SK-N-SH (cell line): ENCODE measurements around the gene TMTC2. TPM values are rescaled to one million over a fixed set of nuclear protein-coding genes. Genes with fewer than 3 reads are reported as not detected.

Experiments used
- CTCF ChIA-PET: fragments of 300-600, 350-600 bp; formaldehyde crosslinking; extraction: SDS; loops from one replicate; lab custom pipeline; 2021; lab: Yijun Ruan, JAX
- POLR2A ChIA-PET: fragments of 350-600 bp; sonication (Branson Sonifier 250); formaldehyde crosslinking; extraction: SDS; loops from one replicate; lab custom pipeline; 2020; ENCODE audit warnings: antibody characterized with exemption, inconsistent platforms; lab: Yijun Ruan, JAX
- DNase-seq: peaks from one replicate; pipeline ENCODE4 v3.0.0; 2012
- H2AFZ ChIP-seq: fragments of 200-600 bp; sonication (generic); 2 replicates; pipeline ENCODE4 v1.8.1; 2016; ENCODE audit warnings: antibody characterized with exemption, mild to moderate bottlenecking, low read depth
- H3F3A ChIP-seq: fragments of 200-600 bp; sonication (generic); replicated peaks from 2 replicates; pipeline ENCODE3; 2016; ENCODE audit warnings: antibody characterized with exemption, mild to moderate bottlenecking; ENCODE audit not compliant: insufficient read depth
- H3K27ac ChIP-seq, 2 experiments: fragments of 200-500 bp in 1 of 2; fragments of 200-600 bp in 1 of 2; sonication (Bioruptor generic) in 1 of 2; sonication (generic), shearing (Covaris generic) in 1 of 2; 2 replicates each; pipeline versions ENCODE4 v1.5.1 to v1.6.1; 2014 to 2016; ENCODE audit warnings: low read depth in 2 of 2, inconsistent platforms in 1 of 2, low read length in 1 of 2, mild to moderate bottlenecking in 1 of 2, mixed read lengths in 1 of 2
- H3K27me3 ChIP-seq: fragments of 200-600 bp; sonication (generic), shearing (Covaris generic); 2 replicates; pipeline ENCODE4 v1.6.1; 2016; ENCODE audit warnings: mixed run types; ENCODE audit not compliant: insufficient read depth
- H3K36me3 ChIP-seq, 2 experiments: fragments of 200-500 bp in 1 of 2; fragments of 200-600 bp in 1 of 2; sonication (Bioruptor generic) in 1 of 2; sonication (generic) in 1 of 2; replicated peaks in 1 of 2; 2 replicates each; pipeline versions ENCODE3 to v1.5.1; 2014 to 2016; ENCODE audit warnings: low read length in 1 of 2, mild to moderate bottlenecking in 1 of 2; ENCODE audit not compliant: insufficient read depth in 2 of 2, control insufficient read depth in 1 of 2
- H3K4me1 ChIP-seq, 2 experiments: fragments of 200-500 bp in 1 of 2; fragments of 200-600 bp in 1 of 2; sonication (Bioruptor generic) in 1 of 2; sonication (generic), shearing (Covaris generic) in 1 of 2; 2 replicates each; pipeline versions ENCODE4 v1.5.1 to v1.6.1; 2014 to 2016; ENCODE audit warnings: low read depth in 1 of 2, low read length in 1 of 2, mixed run types in 1 of 2; ENCODE audit not compliant: insufficient read depth in 2 of 2, control insufficient read depth in 1 of 2
- H3K4me2 ChIP-seq: fragments of 200-600 bp; sonication (generic), shearing (Covaris generic); 2 replicates; pipeline ENCODE4 v1.6.1; 2017; ENCODE audit warnings: mixed run types
- H3K4me3 ChIP-seq, 2 experiments: fragments of 200-500 bp in 1 of 2; fragments of 200-600 bp in 1 of 2; sonication (Bioruptor generic) in 1 of 2; sonication (generic), shearing (Covaris generic) in 1 of 2; 2 replicates each; pipeline versions ENCODE4 v1.5.1 to v1.8.1; 2014 to 2016; ENCODE audit warnings: low read depth in 2 of 2, inconsistent platforms in 1 of 2, low read length in 1 of 2, mild to moderate bottlenecking in 1 of 2, mixed read lengths in 1 of 2, moderate library complexity in 1 of 2
- H3K79me2 ChIP-seq: fragments of 200-600 bp; sonication (generic); 2 replicates; pipeline ENCODE4 v1.8.1; 2017; ENCODE audit warnings: mild to moderate bottlenecking; ENCODE audit not compliant: insufficient read depth
- H3K9ac ChIP-seq: fragments of 200-600 bp; sonication (generic); 2 replicates; pipeline ENCODE4 v1.6.1; 2017; ENCODE audit warnings: mixed run types
- H3K9me2 ChIP-seq: fragments of 200-600 bp; sonication (generic); 2 replicates; pipeline ENCODE4 v1.6.1; 2017; ENCODE audit warnings: mixed run types
- H3K9me3 ChIP-seq: fragments of 200-600 bp; sonication (generic); 2 replicates; pipeline ENCODE4 v1.6.1; 2017; ENCODE audit warnings: mixed run types, mild to moderate bottlenecking, moderate library complexity
- H4K20me1 ChIP-seq: fragments of 200-600 bp; sonication (generic); 2 replicates; pipeline ENCODE4 v1.6.1; 2017; ENCODE audit warnings: mild to moderate bottlenecking, mixed run types; ENCODE audit not compliant: insufficient read depth
- ELF1 ChIP-seq: IDR thresholded peaks from 2 replicates; pipeline ENCODE4 v1.4.0; 2012
- EP300 ChIP-seq, 2 experiments: IDR thresholded peaks; 2 replicates each; pipeline versions ENCODE4 v1.4.0 to v1.6.1; 2012; ENCODE audit warnings: borderline replicate concordance in 1 of 2, low read depth in 1 of 2, low read length in 1 of 2
- EZH2phosphoT487 ChIP-seq: fragments of 200-600 bp; sonication (generic); IDR thresholded peaks from 2 replicates; pipeline ENCODE4 v1.6.1; 2017; ENCODE audit warnings: low read depth, mixed run types, mild to moderate bottlenecking, antibody characterized with exemption, moderate library complexity, borderline replicate concordance
- FOSL2 ChIP-seq: IDR thresholded peaks from 2 replicates; pipeline ENCODE4 v1.4.0; 2012; ENCODE audit warnings: low read depth, mild to moderate bottlenecking, moderate library complexity, borderline replicate concordance
- FOXJ3 ChIP-seq: sonication (generic); formaldehyde crosslinking; IDR thresholded peaks from 2 replicates; pipeline ENCODE4 v1.5.1; 2020; ENCODE audit warnings: mild to moderate bottlenecking, missing genetic modification reagents
- FOXM1 ChIP-seq: IDR thresholded peaks from 2 replicates; pipeline ENCODE4 v1.4.0; 2012; ENCODE audit warnings: low read depth, mild to moderate bottlenecking
- GABPA ChIP-seq: IDR thresholded peaks from 2 replicates; pipeline ENCODE4 v1.4.0; 2012; ENCODE audit warnings: low read depth, mild to moderate bottlenecking
- GATA2 ChIP-seq: sonication (generic); formaldehyde crosslinking; IDR thresholded peaks from 2 replicates; pipeline ENCODE4 v1.5.0; 2020; ENCODE audit warnings: mild to moderate bottlenecking, missing genetic modification reagents
- JUND ChIP-seq: IDR thresholded peaks from 2 replicates; pipeline ENCODE4 v1.4.0; 2012
- NFIC ChIP-seq: IDR thresholded peaks from 2 replicates; pipeline ENCODE4 v1.4.0; 2012; ENCODE audit warnings: borderline replicate concordance
- NRF1 ChIP-seq: IDR thresholded peaks from 2 replicates; pipeline ENCODE4 v1.6.1; 2012; ENCODE audit warnings: low read depth, mild to moderate bottlenecking, low read length
- RAD21 ChIP-seq: IDR thresholded peaks from 2 replicates; pipeline ENCODE4 v1.6.1; 2012; ENCODE audit warnings: mild to moderate bottlenecking, low read length
- RCOR1 ChIP-seq: fragments of 150-350 bp; IDR thresholded peaks from 2 replicates; pipeline ENCODE4 v1.6.1; 2017; ENCODE audit warnings: antibody characterized with exemption, low read length
- RFX5 ChIP-seq: IDR thresholded peaks from 2 replicates; pipeline ENCODE4 v1.6.1; 2012; ENCODE audit warnings: mild to moderate bottlenecking, improper control_type of control experiment, low read length
- RXRA ChIP-seq: IDR thresholded peaks from 2 replicates; pipeline ENCODE4 v1.4.0; 2012; ENCODE audit warnings: low read depth, mild to moderate bottlenecking, borderline replicate concordance
- SIN3A ChIP-seq: IDR thresholded peaks from 2 replicates; pipeline ENCODE4 v1.6.1; 2012; ENCODE audit warnings: low read depth, mild to moderate bottlenecking, low read length, moderate library complexity, borderline replicate concordance
- SMC3 ChIP-seq: IDR thresholded peaks from 2 replicates; pipeline ENCODE4 v1.6.1; 2012; ENCODE audit warnings: low read depth, low read length, improper control_type of control experiment
- TEAD4 ChIP-seq: IDR thresholded peaks from 2 replicates; pipeline ENCODE4 v1.4.0; 2012; ENCODE audit warnings: mild to moderate bottlenecking, borderline replicate concordance; ENCODE audit not compliant: insufficient read depth
- WGBS: methylation state at CpG from one replicate; pipeline ENCODE4 v1.1.6; 2017; ENCODE audit warnings: low lambda C conversion rate; 5-methylcytosine and 5-hydroxymethylcytosine counted together
- polyA plus RNA-seq, 3 experiments: library from polyadenylated mRNA; depleted of rRNA; stranded (reverse); fragments of >200 nt; gene quantifications; 2 replicates each; pipeline ENCODE4 v1.2.3, GENCODE V29; 2012
- TF ChIP-seq, protein P1 (sequence below): IDR thresholded peaks from 2 replicates; pipeline ENCODE4 v1.4.0; 2012; ENCODE audit warnings: low read depth
- TF ChIP-seq, protein P2 (sequence below): IDR thresholded peaks from 2 replicates; pipeline ENCODE4 v1.4.0; 2012; ENCODE audit warnings: low read depth, borderline replicate concordance
- TF ChIP-seq, protein P3 (sequence below): fragments of 150-350 bp; IDR thresholded peaks from 2 replicates; pipeline ENCODE4 v1.6.1; 2017; ENCODE audit warnings: antibody characterized with exemption, low read length, low read depth, borderline replicate concordance
- TF ChIP-seq, protein P4 (sequence below): IDR thresholded peaks from 2 replicates; pipeline ENCODE4; 2012
- TF ChIP-seq, protein P5 (sequence below): fragments of 200-600 bp; sonication (generic); IDR thresholded peaks from 2 replicates; pipeline ENCODE4 v1.6.1; 2017; ENCODE audit warnings: antibody characterized with exemption, mild to moderate bottlenecking, moderate library complexity
- TF ChIP-seq, protein P6 (sequence below): IDR thresholded peaks from 2 replicates; pipeline ENCODE4 v1.4.0; 2012; ENCODE audit warnings: low read depth, borderline replicate concordance
- TF ChIP-seq, protein P7 (sequence below): fragments of 150-350 bp; IDR thresholded peaks from 2 replicates; pipeline ENCODE4 v1.6.1; 2016; ENCODE audit warnings: mild to moderate bottlenecking, low read depth, low read length

TMTC2 gene
- polyA plus RNA-seq, 1 of the 3 experiments (the other 2 are of a cell fraction), result 4.1 TPM

DNA sequence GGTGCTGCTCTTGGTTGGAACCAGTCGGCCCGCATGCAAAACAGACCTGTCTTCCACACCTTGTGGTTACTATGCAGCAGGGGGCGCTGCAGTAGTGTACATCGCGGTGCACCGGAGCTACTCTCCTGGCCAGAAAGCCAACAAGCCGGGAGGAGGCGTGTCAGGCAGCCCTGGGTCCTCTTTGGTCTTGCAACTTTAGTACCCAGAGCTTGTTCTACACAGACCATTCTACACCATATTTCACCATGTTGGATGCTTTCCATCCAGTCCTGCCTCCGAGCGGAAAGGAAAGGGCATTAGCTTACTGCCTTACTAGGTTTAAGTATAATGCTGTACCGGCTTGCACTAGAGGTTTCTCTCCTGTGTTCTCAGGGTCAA, 927 bp upstream of the TMTC2 start:
- Histone ChIP-seq H3K27ac (peak overlapping the region; percentile 68 to 91; a peak in 3 of 4 replicates), H3F3A (no peaks in the 10 kb centered on the region), H3K36me3 (peaks cover 0 to 2% of the 10 kb centered on the region in 2 experiments), H3K9me3 (no peaks in the 10 kb centered on the region), H3K4me3 (peak overlapping the region; percentile 81 to 96), H3K79me2 (no peaks in the 10 kb centered on the region), H4K20me1 (no peaks in the 10 kb centered on the region), H3K9me2 (no peaks in the 10 kb centered on the region), H3K9ac (peak overlapping the region; percentile 64; the same call in 1 of the 2 replicates), H3K27me3 (no peaks in the 10 kb centered on the region), H3K4me2 (peak overlapping the region; percentile 82), H2AFZ (peak overlapping the region; percentile 95), H3K4me1 (peaks cover 0 to 17% of the 10 kb centered on the region in 2 experiments; a peak in 2 of 4 replicates)
- 4% methylated on average over 11 of the region's 11 CpGs for WGBS
- POLR2A ChIA-PET, result no interaction called here
- CTCF ChIA-PET, result interaction anchor here (0.5 to 3.8 kb wide), 79 partner anchors 10 to 1918 kb away, joined by 3 to 39 read pairs (median 4); no protein-coding TSS in a partner anchor
- DNase-seq, result peak; percentile 74
- TF ChIP-seq JUND (no peak), TEAD4 (no peak), RAD21 (peak; percentile 98), NFIC (no peak; the same call in 1 of the 2 replicates), GABPA (no peak), RXRA (no peak), EZH2phosphoT487 (no peak), RCOR1 (no peak), NRF1 (no peak), ELF1 (no peak), RFX5 (no peak), FOXM1 (no peak), GATA2 (CRISPR knock-in tag) (no peak), SMC3 (peak; percentile 93), EP300 (IDR thresholded peaks at IDR 0.05; ENCODE audit: borderline replicate concordance in 1 of 2, low read depth in 1 of 2, low read length in 1 of 2) (no peak), SIN3A (peak; percentile 64; the same call in 1 of the 2 replicates), FOXJ3 (CRISPR knock-in tag) (no peak), FOSL2 (no peak)
- TF ChIP-seq, protein P1, sequence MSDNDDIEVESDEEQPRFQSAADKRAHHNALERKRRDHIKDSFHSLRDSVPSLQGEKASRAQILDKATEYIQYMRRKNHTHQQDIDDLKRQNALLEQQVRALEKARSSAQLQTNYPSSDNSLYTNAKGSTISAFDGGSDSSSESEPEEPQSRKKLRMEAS, result peak; percentile 74
- TF ChIP-seq, protein P2, sequence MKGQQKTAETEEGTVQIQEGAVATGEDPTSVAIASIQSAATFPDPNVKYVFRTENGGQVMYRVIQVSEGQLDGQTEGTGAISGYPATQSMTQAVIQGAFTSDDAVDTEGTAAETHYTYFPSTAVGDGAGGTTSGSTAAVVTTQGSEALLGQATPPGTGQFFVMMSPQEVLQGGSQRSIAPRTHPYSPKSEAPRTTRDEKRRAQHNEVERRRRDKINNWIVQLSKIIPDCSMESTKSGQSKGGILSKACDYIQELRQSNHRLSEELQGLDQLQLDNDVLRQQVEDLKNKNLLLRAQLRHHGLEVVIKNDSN, result no peak
- TF ChIP-seq, protein P3, sequence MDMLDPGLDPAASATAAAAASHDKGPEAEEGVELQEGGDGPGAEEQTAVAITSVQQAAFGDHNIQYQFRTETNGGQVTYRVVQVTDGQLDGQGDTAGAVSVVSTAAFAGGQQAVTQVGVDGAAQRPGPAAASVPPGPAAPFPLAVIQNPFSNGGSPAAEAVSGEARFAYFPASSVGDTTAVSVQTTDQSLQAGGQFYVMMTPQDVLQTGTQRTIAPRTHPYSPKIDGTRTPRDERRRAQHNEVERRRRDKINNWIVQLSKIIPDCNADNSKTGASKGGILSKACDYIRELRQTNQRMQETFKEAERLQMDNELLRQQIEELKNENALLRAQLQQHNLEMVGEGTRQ, result no peak
- TF ChIP-seq, protein P4, sequence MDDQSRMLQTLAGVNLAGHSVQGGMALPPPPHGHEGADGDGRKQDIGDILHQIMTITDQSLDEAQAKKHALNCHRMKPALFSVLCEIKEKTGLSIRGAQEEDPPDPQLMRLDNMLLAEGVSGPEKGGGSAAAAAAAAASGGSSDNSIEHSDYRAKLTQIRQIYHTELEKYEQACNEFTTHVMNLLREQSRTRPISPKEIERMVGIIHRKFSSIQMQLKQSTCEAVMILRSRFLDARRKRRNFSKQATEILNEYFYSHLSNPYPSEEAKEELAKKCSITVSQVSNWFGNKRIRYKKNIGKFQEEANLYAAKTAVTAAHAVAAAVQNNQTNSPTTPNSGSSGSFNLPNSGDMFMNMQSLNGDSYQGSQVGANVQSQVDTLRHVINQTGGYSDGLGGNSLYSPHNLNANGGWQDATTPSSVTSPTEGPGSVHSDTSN, result no peak
- TF ChIP-seq, protein P5, sequence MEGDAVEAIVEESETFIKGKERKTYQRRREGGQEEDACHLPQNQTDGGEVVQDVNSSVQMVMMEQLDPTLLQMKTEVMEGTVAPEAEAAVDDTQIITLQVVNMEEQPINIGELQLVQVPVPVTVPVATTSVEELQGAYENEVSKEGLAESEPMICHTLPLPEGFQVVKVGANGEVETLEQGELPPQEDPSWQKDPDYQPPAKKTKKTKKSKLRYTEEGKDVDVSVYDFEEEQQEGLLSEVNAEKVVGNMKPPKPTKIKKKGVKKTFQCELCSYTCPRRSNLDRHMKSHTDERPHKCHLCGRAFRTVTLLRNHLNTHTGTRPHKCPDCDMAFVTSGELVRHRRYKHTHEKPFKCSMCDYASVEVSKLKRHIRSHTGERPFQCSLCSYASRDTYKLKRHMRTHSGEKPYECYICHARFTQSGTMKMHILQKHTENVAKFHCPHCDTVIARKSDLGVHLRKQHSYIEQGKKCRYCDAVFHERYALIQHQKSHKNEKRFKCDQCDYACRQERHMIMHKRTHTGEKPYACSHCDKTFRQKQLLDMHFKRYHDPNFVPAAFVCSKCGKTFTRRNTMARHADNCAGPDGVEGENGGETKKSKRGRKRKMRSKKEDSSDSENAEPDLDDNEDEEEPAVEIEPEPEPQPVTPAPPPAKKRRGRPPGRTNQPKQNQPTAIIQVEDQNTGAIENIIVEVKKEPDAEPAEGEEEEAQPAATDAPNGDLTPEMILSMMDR, result peak; percentile 91
- TF ChIP-seq, protein P6, sequence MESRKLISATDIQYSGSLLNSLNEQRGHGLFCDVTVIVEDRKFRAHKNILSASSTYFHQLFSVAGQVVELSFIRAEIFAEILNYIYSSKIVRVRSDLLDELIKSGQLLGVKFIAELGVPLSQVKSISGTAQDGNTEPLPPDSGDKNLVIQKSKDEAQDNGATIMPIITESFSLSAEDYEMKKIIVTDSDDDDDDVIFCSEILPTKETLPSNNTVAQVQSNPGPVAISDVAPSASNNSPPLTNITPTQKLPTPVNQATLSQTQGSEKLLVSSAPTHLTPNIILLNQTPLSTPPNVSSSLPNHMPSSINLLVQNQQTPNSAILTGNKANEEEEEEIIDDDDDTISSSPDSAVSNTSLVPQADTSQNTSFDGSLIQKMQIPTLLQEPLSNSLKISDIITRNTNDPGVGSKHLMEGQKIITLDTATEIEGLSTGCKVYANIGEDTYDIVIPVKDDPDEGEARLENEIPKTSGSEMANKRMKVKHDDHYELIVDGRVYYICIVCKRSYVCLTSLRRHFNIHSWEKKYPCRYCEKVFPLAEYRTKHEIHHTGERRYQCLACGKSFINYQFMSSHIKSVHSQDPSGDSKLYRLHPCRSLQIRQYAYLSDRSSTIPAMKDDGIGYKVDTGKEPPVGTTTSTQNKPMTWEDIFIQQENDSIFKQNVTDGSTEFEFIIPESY, result no peak
- TF ChIP-seq, protein P7, sequence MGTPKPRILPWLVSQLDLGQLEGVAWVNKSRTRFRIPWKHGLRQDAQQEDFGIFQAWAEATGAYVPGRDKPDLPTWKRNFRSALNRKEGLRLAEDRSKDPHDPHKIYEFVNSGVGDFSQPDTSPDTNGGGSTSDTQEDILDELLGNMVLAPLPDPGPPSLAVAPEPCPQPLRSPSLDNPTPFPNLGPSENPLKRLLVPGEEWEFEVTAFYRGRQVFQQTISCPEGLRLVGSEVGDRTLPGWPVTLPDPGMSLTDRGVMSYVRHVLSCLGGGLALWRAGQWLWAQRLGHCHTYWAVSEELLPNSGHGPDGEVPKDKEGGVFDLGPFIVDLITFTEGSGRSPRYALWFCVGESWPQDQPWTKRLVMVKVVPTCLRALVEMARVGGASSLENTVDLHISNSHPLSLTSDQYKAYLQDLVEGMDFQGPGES, result no peak
